K562 (cell line): Measurements from ENCODE around the gene ATXN1. TPM values are rescaled to one million over a fixed set of nuclear protein-coding genes. Genes with fewer than 3 reads are reported as not detected.

Experiments
- CREB3 ChIP-seq: fragments of 450-650 bp; conservative IDR thresholded peaks from 2 replicates; pipeline ENCODE4 v1.6.1; 2016; ENCODE audit warnings: missing genetic modification characterization, low read depth, mild to moderate bottlenecking, missing compliant biosample characterization, moderate library complexity
- GTF2B ChIP-seq: IDR thresholded peaks from 2 replicates; pipeline ENCODE4 v1.6.1; 2011; ENCODE audit not compliant: insufficient read length; ENCODE audit errors: extremely low read depth
- MECOM ChIP-seq: fragments of 250-450 bp; sonication (Bioruptor Pico); IDR thresholded peaks from 2 replicates; pipeline ENCODE4 v1.8.0; 2022; ENCODE audit warnings: inconsistent platforms
- SMAD4 ChIP-seq: fragments of 250-450 bp; sonication (Bioruptor Pico); conservative IDR thresholded peaks from 2 replicates; pipeline ENCODE4 v1.8.0; 2021; ENCODE audit warnings: inconsistent platforms, mild to moderate bottlenecking, moderate library complexity
- SMARCB1 ChIP-seq: IDR thresholded peaks from 2 replicates; pipeline ENCODE4 v1.6.1; 2011; ENCODE audit warnings: improper control_type of control experiment, low read depth; ENCODE audit not compliant: insufficient read length
- TFAP4 ChIP-seq: sonication (generic); formaldehyde crosslinking; IDR thresholded peaks from 2 replicates; pipeline ENCODE4 v1.8.0; 2022; ENCODE audit warnings: missing genetic modification reagents, mild to moderate bottlenecking, moderate library complexity, borderline replicate concordance
- TRIM25 ChIP-seq: fragments of 450-650 bp; IDR thresholded peaks from 2 replicates; pipeline ENCODE4 v1.7.0; 2016; ENCODE audit warnings: borderline replicate concordance
- ZNF175 ChIP-seq: fragments of 200-800 bp; sonication (Bioruptor generic); IDR thresholded peaks from 2 replicates; pipeline ENCODE4 v1.6.1; 2016; ENCODE audit warnings: low read depth, mild to moderate bottlenecking, missing genetic modification characterization, missing compliant biosample characterization
- ZNF3 ChIP-seq: fragments of 250-450 bp; sonication (Bioruptor Pico); IDR thresholded peaks from 2 replicates; pipeline ENCODE4 v1.5.0; 2021; ENCODE audit warnings: mild to moderate bottlenecking, moderate library complexity
- polyA plus RNA-seq, 8 experiments: library from polyadenylated mRNA; depleted of rRNA in 4 of 8; stranded (reverse) in 5 of 8; unstranded in 3 of 8; fragments of >200 nt; fragmentation: Nextera tagmentation in 2 of 8; fragmentation: Illumina TruSeq in 1 of 8; extraction: Ambion mirVana in 2 of 8; extraction: Trizol in 1 of 8; gene quantifications; 2 replicates each; pipeline versions ENCODE4 v1.2.1 to v1.2.3, GENCODE V29; 2011 to 2014; ENCODE audit warnings: inconsistent platforms in 1 of 8, missing spikeins in 1 of 8
- total RNA-seq, 7 experiments: library from RNA; depleted of rRNA in 6 of 7; stranded (reverse); fragments of >200 nt in 6 of 7; fragmentation: Illumina TruSeq in 2 of 7; extraction: Trizol in 2 of 7; gene quantifications; 2 replicates each; pipeline versions ENCODE4 v1.2.1 to v1.2.3, GENCODE V29; 2011 to 2021; ENCODE audit warnings: low replicate concordance in 1 of 7
- TF ChIP-seq, protein P1 (sequence below): fragments of 200-600 bp; sonication (generic); IDR thresholded peaks from one replicate; pipeline ENCODE4 v1.6.1; 2012; ENCODE audit warnings: mild to moderate bottlenecking, low read depth, low read length, inconsistent platforms

The ATXN1 gene
- total and polyA plus RNA-seq, 9 of the 15 experiments (the other 6 are each of a cell fraction or from before 2014, with no cell fraction given) = under 0.01 to 1.2 (median 0.58) TPM

GRCh38 chr6:16322666-16323312 lies 438.5 kb downstream of the ATXN1 start (continued):
- TF ChIP-seq SMAD4 (CRISPR knock-in tag) (peak; percentile 93), CREB3 (peak; percentile 91), SMARCB1 (no peak), TFAP4 (peak; percentile 99), MECOM (CRISPR knock-in tag) (peak; percentile 82; the same call in 1 of the 2 replicates), GTF2B (no peak), ZNF3 (CRISPR knock-in tag) (no peak), ZNF175 (CRISPR knock-in tag) (peak; percentile 92), TRIM25 (no peak)
- TF ChIP-seq, protein P1, sequence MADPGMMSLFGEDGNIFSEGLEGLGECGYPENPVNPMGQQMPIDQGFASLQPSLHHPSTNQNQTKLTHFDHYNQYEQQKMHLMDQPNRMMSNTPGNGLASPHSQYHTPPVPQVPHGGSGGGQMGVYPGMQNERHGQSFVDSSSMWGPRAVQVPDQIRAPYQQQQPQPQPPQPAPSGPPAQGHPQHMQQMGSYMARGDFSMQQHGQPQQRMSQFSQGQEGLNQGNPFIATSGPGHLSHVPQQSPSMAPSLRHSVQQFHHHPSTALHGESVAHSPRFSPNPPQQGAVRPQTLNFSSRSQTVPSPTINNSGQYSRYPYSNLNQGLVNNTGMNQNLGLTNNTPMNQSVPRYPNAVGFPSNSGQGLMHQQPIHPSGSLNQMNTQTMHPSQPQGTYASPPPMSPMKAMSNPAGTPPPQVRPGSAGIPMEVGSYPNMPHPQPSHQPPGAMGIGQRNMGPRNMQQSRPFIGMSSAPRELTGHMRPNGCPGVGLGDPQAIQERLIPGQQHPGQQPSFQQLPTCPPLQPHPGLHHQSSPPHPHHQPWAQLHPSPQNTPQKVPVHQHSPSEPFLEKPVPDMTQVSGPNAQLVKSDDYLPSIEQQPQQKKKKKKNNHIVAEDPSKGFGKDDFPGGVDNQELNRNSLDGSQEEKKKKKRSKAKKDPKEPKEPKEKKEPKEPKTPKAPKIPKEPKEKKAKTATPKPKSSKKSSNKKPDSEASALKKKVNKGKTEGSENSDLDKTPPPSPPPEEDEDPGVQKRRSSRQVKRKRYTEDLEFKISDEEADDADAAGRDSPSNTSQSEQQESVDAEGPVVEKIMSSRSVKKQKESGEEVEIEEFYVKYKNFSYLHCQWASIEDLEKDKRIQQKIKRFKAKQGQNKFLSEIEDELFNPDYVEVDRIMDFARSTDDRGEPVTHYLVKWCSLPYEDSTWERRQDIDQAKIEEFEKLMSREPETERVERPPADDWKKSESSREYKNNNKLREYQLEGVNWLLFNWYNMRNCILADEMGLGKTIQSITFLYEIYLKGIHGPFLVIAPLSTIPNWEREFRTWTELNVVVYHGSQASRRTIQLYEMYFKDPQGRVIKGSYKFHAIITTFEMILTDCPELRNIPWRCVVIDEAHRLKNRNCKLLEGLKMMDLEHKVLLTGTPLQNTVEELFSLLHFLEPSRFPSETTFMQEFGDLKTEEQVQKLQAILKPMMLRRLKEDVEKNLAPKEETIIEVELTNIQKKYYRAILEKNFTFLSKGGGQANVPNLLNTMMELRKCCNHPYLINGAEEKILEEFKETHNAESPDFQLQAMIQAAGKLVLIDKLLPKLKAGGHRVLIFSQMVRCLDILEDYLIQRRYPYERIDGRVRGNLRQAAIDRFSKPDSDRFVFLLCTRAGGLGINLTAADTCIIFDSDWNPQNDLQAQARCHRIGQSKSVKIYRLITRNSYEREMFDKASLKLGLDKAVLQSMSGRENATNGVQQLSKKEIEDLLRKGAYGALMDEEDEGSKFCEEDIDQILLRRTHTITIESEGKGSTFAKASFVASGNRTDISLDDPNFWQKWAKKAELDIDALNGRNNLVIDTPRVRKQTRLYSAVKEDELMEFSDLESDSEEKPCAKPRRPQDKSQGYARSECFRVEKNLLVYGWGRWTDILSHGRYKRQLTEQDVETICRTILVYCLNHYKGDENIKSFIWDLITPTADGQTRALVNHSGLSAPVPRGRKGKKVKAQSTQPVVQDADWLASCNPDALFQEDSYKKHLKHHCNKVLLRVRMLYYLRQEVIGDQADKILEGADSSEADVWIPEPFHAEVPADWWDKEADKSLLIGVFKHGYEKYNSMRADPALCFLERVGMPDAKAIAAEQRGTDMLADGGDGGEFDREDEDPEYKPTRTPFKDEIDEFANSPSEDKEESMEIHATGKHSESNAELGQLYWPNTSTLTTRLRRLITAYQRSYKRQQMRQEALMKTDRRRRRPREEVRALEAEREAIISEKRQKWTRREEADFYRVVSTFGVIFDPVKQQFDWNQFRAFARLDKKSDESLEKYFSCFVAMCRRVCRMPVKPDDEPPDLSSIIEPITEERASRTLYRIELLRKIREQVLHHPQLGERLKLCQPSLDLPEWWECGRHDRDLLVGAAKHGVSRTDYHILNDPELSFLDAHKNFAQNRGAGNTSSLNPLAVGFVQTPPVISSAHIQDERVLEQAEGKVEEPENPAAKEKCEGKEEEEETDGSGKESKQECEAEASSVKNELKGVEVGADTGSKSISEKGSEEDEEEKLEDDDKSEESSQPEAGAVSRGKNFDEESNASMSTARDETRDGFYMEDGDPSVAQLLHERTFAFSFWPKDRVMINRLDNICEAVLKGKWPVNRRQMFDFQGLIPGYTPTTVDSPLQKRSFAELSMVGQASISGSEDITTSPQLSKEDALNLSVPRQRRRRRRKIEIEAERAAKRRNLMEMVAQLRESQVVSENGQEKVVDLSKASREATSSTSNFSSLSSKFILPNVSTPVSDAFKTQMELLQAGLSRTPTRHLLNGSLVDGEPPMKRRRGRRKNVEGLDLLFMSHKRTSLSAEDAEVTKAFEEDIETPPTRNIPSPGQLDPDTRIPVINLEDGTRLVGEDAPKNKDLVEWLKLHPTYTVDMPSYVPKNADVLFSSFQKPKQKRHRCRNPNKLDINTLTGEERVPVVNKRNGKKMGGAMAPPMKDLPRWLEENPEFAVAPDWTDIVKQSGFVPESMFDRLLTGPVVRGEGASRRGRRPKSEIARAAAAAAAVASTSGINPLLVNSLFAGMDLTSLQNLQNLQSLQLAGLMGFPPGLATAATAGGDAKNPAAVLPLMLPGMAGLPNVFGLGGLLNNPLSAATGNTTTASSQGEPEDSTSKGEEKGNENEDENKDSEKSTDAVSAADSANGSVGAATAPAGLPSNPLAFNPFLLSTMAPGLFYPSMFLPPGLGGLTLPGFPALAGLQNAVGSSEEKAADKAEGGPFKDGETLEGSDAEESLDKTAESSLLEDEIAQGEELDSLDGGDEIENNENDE = no peak
